Measurements from ENCODE around the gene ZP2. TPM values are rescaled to one million over a fixed set of nuclear protein-coding genes. Genes with fewer than 3 reads are reported as not detected.

Gene ZP2
- total and polyA plus RNA-seq, 9 donors, result 0.36 to 1.1 (median 0.37) TPM; not detected in 6

GRCh38 chr16:21160276-21160675 lies 51.1 kb downstream of the ZP2 start:
- H3K27me3 ChIP-seq, result no peaks in the 10 kb centered on the region
- 58 to 71% (median 70%) methylated on average over 1 of the region's 1 CpG for WGBS, 3 donors
- no peaks in the 10 kb centered on the region for H3K9me3 ChIP-seq
- intact Hi-C loops (cut with DNase I), result no loop called here
- TF ChIP-seq, protein P1, sequence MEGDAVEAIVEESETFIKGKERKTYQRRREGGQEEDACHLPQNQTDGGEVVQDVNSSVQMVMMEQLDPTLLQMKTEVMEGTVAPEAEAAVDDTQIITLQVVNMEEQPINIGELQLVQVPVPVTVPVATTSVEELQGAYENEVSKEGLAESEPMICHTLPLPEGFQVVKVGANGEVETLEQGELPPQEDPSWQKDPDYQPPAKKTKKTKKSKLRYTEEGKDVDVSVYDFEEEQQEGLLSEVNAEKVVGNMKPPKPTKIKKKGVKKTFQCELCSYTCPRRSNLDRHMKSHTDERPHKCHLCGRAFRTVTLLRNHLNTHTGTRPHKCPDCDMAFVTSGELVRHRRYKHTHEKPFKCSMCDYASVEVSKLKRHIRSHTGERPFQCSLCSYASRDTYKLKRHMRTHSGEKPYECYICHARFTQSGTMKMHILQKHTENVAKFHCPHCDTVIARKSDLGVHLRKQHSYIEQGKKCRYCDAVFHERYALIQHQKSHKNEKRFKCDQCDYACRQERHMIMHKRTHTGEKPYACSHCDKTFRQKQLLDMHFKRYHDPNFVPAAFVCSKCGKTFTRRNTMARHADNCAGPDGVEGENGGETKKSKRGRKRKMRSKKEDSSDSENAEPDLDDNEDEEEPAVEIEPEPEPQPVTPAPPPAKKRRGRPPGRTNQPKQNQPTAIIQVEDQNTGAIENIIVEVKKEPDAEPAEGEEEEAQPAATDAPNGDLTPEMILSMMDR (IDR thresholded peaks at IDR 0.05), result no peak
- TF ChIP-seq EP300 (IDR thresholded peaks at IDR 0.05) (no peak), POLR2A (IDR thresholded peaks at IDR 0.05) (no peak)
- H3K4me3 ChIP-seq, result no peak overlapping the region
- no peak overlapping the region for H3K27ac ChIP-seq
- H3K4me1 ChIP-seq (ENCODE audit: insufficient read depth), result peaks cover 17% of the 10 kb centered on the region
- DNase-seq, result no peak
- no peaks in the 10 kb centered on the region for H3K36me3 ChIP-seq

GRCh38 chr16:21159281-21159951 lies 52.0 kb downstream of the ZP2 start:
- Histone ChIP-seq H3K27me3 (no peaks in the 10 kb centered on the region), H3K4me3 (peak overlapping the region; percentile 64), H3K9me3 (no peaks in the 10 kb centered on the region), H3K4me1 (ENCODE audit: insufficient read depth) (peaks cover 17% of the 10 kb centered on the region), H3K36me3 (no peaks in the 10 kb centered on the region), H3K27ac (peak overlapping the region; percentile 64 to 70)
- TF ChIP-seq POLR2A (IDR thresholded peaks at IDR 0.05), result no peak
- TF ChIP-seq EP300 (IDR thresholded peaks at IDR 0.05), result no peak
- TF ChIP-seq, protein P1 (IDR thresholded peaks at IDR 0.05), result no peak
- 6 to 9% (median 7%) methylated on average over 27 of the region's 27 CpGs for WGBS, 3 donors
- peak; percentile 39 to 61 (median 53) for DNase-seq
- intact Hi-C loops (cut with DNase I), result loop anchor here (2.0 to 10.0 kb wide), 6 partner anchors 115 to 1165 kb away; partner anchors contain the start of gene CRYM (in 1 of the 4)

- Histone ChIP-seq H3K27me3 (no peaks in the 10 kb centered on the region), H3K9me3 (no peaks in the 10 kb centered on the region), H3K27ac (peak within 1 kb of the TSS; percentile 64 to 70), H3K4me3 (peak within 1 kb of the TSS; percentile 64), H3K4me1 (ENCODE audit: insufficient read depth) (peaks cover 11% of the 10 kb centered on the region), H3K36me3 (no peaks in the 10 kb centered on the region)
- WGBS, 3 donors, result 0% methylated on average over 15 to 59 of the region's 59 CpGs
- intact Hi-C loops (cut with DNase I), result loop anchor here (2.0 to 10.0 kb wide), 6 partner anchors 116 to 1166 kb away; partner anchors contain the start of gene CRYM (in 1 of the 4)
- TF ChIP-seq, protein P1 (IDR thresholded peaks at IDR 0.05), result no peak
- TF ChIP-seq EP300 (IDR thresholded peaks at IDR 0.05) (no peak), POLR2A (IDR thresholded peaks at IDR 0.05) (no peak)
- peak; percentile 81 to 90 (median 83) for DNase-seq
Observed at GRCh38 chr16:21158208-21159110, 52.9 kb downstream of the ZP2 start, which contains the start of gene LDAF1. LDAF1 (plus strand) TSS chr16:21158674; CDS start chr16:21161183, 2,509 bp downstream.

DNA sequence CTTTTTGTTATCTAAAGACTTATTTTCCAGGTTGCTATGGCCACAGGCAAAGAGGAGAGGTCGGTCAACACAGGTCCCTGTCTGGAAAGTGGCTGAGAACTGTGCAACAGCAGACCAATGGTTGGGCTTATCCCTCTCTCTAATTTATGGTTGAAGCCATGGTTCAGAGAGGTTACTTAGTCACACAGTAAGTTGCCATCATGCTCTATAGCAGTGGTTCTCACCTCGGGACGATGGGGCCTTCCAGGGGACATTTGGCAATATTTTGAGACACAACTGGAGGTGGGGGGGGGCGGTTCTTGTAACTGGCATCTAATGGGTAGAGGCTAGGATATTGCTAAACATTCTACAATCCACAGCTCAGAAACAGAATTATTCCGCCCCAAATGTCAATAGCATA lies 53.7 kb downstream of the ZP2 start:
- H3K27ac ChIP-seq, result peak overlapping the region in 1 of 2 donors; percentile 64
- TF ChIP-seq POLR2A (IDR thresholded peaks at IDR 0.05), result no peak
- TF ChIP-seq EP300 (IDR thresholded peaks at IDR 0.05), result no peak
- TF ChIP-seq, protein P1 (IDR thresholded peaks at IDR 0.05), result no peak
- peaks cover 6% of the 10 kb centered on the region for H3K4me1 ChIP-seq (ENCODE audit: insufficient read depth)
- intact Hi-C loops (cut with DNase I), result loop anchor here (2.0 to 10.0 kb wide), 6 partner anchors 117 to 1167 kb away; partner anchors contain the start of gene CRYM (in 1 of the 4)
- 46 to 62% (median 55%) methylated on average over 5 of the region's 5 CpGs for WGBS, 3 donors
- no peaks in the 10 kb centered on the region for H3K27me3 ChIP-seq
- no peaks in the 10 kb centered on the region for H3K9me3 ChIP-seq
- H3K36me3 ChIP-seq, result no peaks in the 10 kb centered on the region
- no peak overlapping the region for H3K4me3 ChIP-seq
- no peak for DNase-seq

All from ovary (tissue), 9 donors.